ENCODE results near the gene SLC17A9. TPM values are rescaled to one million over a fixed set of nuclear protein-coding genes. Genes with fewer than 3 reads are reported as not detected.

Gene SLC17A9
- total RNA-seq, 2 donors from 2014 or later, result 9.9 to 16.3 TPM

DNA sequence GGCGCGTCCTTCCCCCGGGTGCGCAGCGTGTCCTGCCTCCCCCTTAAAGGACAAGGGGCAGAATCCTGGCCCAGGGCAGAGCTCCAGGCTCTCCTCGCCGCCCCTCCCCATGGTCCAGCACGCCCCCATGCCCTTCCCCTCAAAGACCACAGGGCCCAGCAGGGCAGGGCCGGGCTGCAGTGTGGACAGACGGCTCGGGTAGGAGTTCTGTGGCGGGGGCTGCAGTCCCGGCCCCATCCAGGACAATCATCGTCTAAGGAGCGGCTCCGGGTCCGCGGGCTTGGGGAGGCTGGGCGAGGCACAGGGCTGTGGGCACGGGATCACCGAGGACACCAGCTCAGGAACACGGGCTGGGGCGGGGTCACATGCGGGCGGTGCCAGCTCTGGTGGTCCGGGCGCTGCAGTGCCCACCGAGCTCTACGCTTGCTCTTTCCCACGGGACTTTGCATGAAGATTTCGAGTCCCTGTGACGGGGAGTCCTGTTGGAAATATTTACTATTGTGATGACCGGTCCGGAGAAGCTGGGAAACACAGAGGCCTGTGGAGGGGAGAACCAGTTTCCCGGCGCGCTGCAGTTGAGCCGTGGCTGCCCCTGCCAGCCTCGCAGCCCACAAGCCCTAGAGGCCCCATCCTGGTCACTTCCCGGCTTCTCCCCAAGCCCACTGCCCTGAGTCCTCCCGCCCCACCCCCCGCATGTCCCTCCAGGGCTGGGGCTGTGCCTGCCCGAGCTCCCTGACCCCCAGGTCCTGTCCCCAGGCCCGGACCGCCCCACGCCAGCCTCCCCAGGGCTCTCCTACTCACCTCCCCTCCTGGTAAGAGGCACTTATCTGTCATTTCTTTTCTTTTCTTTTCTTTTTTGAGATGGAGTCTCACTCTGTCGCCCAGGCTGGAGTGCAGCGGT lies 20.6 kb downstream of the SLC17A9 start:
- intact Hi-C loops (cut with DNase I), result loop anchor here in 1 of 2 donors (2.0 kb wide), 1 partner anchor 36 kb away; no protein-coding TSS in a partner anchor
- no peak for DNase-seq (ENCODE audit: low spot score)

DNA sequence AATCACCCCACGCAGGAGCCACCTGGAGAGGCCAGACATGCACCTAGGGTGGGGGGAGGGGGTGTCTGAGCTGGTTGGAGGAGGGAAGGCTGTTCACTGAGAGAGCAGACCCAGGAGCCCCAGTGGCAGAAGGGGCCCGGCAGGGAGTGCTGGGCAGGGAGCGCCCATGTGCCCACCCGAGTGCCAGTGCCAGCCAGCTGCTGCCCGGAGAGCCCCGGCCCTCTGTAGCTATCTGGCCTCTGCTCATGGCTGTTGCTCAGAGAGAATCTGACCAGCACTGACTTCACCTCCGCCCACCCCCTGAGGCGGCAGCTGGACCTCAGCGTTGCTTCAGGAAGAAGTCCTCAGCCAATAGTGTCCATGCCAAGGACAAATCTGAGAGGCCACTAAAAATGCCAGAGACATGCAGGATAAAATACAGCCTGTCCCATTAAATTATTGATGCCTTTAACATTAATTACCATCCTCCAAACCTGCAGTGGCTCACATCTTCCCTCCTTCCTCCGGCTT lies 22.8 kb downstream of the SLC17A9 start:
- intact Hi-C loops (cut with DNase I), result no loop called here
- DNase-seq (ENCODE audit: low spot score), result no peak

DNA sequence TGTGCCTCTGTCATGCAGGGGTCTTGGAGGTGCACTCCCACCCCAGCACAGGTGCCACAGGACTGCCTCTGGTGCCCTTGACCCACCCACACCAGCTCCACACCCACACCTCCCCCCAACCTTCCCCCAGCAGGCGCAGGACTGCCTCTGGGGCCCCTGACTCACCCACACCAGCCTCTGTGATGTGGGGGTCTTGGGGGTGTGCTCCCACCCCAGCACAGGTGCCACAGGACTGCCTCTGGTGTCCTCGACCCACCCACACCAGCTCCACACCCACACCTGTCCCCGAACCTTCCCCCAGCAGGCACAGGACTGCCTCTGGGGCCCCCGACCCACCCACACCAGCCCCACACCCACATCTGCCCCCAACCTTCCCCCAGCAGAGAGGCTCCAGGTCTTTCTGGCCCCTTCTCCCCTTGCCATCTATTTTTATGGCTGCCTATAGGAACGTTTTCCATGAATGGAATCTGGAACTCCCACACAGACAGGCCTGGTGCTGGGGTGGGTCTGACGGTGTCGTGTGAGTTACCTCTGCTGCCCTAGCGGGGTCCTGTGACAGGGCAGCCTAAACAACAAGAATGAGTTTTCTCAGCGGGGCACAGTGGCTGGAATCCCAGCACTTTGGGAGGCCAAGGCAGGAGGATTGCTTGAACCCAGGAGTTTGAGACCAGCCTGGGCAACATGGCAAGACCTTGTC lies 23.5 kb downstream of the SLC17A9 start:
- intact Hi-C loops (cut with DNase I), result no loop called here
- DNase-seq (ENCODE audit: low spot score), result no peak

DNA sequence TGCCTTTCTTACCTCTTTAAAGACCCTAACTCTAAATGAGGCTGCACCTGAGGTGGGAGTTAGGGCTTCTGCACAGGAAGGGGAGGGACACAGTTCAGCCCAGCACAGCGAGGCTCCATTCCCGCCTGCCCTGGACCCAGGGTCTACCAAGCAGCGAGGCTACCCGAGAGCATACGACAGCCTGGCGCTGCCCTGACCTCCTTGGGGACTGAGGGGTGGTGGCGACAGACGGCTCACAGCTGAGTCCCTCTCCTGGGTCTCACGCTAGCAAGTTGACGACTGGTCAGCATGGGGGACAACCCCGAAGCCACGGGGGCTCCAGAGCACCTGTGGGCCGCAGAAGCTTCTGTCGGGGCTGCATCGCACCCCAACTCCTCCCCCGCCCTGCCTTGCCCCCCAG lies 24.4 kb downstream of the SLC17A9 start:
- intact Hi-C loops (cut with DNase I), result no loop called here
- DNase-seq (ENCODE audit: low spot score), result no peak

DNA sequence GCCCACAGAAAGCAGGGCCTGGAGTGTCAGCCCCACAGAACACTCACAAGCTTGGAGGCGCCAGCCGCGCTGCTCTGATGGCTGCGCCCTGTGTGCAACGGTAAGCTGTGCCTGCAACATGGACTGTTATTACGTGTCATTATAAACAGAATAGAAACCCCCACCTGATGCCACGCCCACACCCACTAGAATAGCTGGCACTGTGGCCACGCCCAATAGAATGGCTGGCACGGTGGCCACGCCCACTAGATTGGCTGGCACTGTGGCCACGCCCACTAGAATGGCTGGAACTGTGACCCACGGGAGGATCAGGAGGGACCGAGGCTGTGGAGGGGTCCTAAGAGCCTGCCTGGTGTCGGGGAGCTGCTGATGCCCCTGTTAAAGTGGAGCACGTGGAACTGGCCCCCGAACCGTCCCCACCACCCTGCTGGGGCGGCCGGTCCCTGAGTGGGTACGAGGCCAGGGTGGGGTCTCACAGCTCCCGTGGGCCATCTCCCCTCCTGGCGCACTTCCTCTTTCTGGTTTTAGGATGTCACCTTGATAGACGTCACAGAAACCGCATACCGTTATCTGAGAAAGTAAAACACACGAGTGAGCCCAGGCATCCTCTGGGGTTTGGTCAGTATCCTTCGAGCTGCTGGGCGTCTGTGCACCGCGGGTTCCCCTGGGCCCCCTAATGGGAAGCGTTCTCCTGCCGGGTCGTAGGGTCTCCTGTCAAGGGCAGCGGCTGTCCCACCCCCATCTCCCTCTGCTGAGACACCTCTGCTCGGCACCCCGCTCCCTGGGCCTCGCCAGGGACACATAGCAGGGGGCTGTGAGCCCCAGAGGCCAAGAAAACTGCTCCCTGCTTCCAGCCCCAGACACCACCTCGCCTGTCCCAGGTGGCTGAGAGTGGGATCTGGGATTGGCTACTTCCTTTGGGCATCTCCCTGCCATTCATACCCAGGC lies 25.4 kb downstream of the SLC17A9 start:
- intact Hi-C loops (cut with DNase I), result no loop called here
- no peak for DNase-seq (ENCODE audit: low spot score)

DNA sequence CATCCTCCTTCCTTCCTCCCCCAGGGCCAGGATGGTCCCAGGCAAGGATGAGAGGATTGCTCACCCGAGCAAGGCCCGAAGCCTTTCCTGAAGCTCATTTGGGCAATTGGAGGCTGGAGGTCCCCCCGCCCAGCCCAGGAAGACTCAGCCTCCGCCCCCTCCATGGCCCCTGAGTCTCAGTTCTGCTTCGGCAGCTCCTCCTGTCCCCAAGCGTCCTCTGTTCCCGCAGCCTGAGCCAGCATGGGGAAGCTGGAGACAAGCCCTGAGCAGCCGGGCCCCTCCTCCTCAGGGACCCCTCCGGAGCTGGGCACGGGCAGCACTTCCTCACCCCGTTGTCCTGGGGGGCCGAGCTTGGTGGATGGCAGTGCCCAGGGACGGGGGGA lies 26.0 kb downstream of the SLC17A9 start:
- intact Hi-C loops (cut with DNase I), result no loop called here
- no peak for DNase-seq (ENCODE audit: low spot score)

DNA sequence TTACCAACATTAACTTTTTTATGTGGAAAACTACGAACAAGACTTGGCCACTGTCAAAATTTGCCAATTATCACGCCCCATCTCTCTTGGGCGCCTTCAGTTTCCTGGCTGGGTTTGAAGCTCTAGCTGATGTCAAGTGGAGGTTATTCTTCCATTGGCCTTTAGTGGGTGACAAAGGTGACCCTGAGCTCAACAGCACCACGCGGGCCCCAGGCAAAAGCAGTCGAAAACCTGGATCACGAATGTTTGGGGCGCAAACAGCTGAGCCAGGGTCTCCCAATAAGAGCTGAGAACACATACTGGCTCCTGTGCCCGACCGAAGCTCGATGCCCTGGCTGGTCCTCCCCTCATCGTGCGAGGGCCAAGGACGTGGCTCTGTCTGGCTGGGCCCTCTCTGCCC lies 26.8 kb downstream of the SLC17A9 start:
- intact Hi-C loops (cut with DNase I), result no loop called here
- no peak for DNase-seq (ENCODE audit: low spot score)

DNA sequence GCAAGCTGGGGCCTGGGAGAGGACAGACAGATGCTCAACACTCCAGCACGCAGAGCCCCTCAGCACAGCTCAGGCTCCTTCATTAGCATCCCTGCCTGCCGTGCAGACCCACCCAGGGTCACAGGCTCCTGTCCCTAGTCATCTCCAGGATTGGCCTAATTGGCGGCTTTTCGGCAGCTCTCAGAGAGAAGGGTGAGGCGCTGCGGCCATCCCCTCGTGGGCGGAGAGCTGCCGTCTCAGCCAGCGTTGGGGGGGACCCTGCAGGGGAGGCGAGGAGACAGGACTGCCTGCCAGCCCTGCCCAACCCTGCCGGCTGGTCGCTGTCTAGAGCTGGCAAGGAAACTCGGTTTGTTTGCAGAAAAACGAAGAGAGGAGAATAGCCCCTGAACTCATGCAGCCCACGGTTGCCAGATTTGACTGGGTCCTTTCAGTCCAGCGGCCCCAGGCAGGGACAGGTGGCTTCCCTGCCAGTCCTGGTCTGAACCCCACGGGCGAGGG lies 27.4 kb downstream of the SLC17A9 start:
- DNase-seq (ENCODE audit: low spot score), result no peak
- intact Hi-C loops (cut with DNase I), result no loop called here

DNA sequence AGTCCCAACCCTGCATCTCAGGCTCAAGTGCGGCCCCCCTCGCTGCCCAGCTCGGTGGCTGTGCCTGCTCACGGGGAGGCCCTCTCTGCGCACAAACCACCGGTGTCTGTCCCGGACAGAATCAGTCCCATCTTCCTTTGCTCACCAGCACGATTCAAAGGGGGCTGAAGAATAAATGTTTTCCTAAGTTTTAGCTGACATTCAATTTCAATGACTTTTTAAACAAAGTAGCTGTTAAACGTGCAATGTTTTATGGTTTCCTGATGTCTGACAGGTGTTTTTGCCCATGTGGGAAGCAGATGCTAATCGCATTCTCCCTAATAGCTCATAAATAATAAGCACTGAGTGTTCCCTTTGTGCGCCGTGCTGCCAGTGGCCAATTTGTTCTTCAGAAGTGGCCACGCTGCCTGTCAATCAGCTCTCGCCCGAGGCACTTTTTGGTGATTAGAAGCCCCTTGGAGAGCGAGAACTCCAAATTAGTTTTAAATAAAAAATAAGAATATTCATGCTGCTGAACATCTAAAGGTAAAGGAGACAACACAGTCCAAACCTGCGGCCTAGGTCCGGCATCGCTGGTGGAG lies 28.0 kb downstream of the SLC17A9 start:
- DNase-seq (ENCODE audit: low spot score), result no peak

DNA sequence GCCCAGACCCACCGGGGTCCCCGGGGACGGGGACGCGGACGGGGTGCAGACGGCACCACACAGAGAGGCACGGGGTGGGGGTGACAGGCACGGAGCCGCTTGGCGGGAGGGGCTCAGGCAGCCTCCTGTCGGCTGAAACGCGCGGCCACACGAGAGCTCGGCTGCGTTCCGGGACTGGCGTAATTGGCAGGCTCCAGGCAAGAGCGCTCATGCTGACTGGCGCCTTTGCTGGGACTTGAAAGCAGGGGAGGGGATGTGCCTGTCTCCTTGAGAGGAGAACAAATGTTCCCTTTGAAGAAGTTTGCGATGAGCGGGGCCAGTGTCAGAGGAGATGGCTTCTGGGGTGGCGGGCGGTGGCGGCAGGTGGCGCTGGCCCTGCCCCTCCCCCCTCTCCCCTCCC lies 28.5 kb downstream of the SLC17A9 start:
- intact Hi-C loops (cut with DNase I), result no loop called here
- no peak for DNase-seq (ENCODE audit: low spot score)

More for the DNA sequence above, 28.0 kb downstream of the SLC17A9 start:
- intact Hi-C loops (cut with DNase I), result no loop called here

DNA sequence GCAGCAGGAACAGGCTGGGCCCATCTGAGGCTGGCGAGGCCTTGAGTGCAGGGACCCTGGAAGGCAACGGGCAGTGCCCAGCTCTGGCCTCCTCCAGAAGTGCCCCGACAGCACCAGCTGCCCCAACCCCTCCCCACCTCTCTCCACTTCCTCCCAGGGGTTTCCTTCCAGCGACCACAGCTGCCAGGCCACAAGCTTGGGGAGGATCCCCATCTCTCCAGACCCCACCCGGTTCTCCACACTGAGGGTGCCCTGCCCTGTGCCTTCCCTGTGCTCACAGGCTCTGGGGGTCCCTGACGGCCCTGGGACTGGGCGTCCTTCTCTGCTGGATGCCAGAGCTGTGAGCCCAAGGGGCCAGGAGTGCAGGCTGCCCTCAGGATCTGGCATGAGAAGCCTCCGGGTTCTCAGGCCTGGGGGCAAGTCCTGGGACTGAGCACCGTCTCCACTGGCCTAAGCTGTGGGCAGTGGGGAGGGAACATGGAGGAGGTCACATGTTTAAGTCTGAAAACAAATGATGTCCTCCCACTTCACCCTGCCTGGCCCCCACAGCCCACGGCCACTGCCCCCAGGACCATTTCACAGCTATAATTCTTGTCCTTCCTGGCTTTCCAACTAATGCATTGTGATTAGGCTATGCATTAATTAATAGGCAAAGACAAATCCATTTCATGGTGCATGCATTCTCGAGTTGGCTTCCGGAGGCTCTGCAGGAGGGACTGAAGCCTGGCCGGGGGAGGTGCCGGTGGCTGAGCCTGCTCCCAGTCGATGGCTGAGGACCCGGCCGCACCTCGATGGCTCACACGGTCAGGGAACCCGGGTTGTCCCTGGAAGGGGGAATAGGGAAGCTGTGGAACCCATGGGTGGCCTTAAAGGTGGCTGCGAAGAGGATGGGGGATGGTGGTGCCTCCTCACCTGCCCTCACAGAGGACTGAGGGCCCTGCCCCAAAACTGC lies 29.9 kb downstream of the SLC17A9 start:
- intact Hi-C loops (cut with DNase I), result no loop called here
- no peak for DNase-seq (ENCODE audit: low spot score)

DNA sequence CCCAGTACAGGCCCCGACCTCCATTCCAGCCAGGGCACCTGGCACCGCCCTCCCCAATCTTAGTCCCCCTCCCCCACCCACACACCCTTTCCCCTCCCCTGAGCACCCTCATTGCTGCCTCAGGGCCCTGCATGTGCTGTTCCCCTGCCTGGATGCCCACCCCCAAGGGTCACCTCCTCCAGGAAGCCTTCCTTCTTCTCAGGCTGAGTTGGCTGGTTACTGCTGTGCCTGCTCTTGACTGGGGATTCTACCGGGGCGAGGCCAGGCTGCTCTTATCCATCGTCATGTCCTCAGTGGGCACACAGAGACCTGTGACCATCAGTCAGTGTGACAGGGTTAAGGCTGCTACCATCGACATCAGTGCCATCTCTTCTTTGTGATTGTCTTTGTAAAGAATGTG lies 30.7 kb downstream of the SLC17A9 start:
- intact Hi-C loops (cut with DNase I), result no loop called here
- DNase-seq (ENCODE audit: low spot score), result no peak

DNA sequence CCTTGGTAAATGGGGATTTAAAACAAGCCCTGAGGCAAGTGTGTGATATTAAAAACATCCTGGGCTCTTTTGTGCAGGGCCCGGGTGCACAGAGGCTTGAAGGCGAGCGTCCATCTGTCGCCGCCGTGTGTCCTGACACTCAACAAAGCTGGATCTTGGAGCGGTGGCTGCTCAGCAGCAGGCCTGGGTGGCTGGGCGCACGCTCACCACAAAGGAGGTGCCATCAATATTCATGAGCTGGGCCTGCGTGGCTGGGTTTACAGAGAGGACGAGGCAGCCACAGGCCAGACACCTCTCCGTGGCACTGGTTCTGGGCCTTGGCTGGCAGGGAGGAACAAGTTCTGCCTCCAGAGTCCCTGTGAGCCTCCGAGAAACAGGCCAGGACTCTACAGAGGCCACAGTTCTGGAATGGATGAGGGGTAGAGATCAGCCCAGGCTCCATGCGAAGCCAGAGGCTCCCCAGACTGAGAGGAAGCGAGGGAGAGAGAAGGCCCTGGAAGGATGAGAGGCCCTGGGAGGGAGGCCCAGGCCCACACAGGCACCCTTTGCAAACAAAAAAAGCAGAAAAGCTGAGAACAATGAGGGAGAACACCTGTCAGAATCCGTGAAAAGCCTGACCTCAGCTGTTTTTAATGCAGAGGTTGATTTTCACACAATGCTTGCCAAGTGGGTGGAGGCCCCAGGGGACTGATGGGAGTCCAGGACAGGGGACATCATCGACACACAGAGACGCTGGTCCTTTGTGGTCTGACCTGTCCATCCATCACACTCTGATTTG lies 32.3 kb downstream of the SLC17A9 start:
- intact Hi-C loops (cut with DNase I), result no loop called here
- DNase-seq (ENCODE audit: low spot score), result no peak

DNA sequence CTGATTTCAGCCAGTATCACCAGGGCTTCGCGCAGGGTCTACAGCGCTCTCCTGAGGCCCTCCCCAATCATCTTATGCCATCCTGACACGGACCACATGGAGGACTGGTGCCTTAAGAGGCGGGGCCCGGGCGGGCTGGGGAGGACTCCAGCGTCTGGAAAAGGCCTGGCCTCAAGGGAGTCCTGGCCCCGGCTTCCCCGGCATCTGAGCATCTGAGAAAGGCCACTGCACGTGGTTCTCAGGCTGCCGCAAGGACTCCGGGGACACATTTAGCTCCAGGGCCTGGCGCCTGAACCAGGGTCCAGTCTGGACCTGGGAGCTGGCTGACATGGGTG lies 32.9 kb downstream of the SLC17A9 start:
- DNase-seq (ENCODE audit: low spot score), result no peak
- intact Hi-C loops (cut with DNase I), result no loop called here

DNA sequence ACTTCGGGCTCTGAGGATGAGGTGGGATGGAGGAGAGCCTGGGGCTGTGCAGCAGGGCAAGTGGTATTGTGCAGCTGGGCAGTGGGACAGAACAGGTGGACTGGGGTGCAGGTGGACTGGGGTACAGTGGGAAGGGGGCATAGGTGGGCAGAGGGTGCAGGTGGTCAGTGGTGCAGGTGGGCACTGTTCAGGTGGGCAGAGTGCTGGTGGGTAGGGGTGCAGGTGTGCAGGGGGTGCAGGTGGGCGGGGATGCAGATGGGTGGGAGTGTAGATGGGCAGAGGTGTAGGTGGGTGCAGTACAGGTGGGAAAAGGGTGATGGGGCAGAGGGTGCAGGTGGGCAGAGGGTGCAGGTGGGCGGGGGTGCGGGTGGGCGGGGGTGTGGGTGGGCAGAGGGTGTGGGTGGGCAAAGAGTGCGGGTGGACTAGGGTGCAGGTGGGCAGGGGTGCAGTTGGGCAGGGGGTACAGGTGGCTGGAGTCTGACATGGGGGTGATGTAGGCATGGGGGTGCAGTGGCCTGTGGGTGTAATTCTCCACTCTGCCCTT lies 33.8 kb downstream of the SLC17A9 start:
- intact Hi-C loops (cut with DNase I), result no loop called here

DNA sequence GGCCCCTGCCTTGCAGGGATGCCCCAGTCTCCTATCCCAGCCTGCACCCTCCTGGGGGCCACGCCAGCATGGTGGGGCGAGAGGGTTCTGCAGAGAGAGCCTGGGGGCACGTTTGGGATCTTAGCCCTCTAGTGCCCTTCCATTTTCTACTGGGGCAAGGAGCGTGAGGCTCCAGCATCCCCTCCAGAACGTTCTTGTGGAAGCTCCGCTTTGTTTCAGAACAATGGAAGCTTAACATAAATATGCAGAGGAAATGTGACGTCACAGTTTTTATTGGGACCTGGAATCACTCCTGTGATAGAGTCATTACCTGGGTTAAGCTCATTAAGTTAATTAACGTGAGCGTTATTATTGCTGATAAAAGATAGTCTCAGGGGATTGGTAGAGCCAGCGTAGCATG lies 34.6 kb downstream of the SLC17A9 start:
- intact Hi-C loops (cut with DNase I), result no loop called here
- no peak for DNase-seq (ENCODE audit: low spot score)

More for the DNA sequence above, 33.8 kb downstream of the SLC17A9 start:
- DNase-seq (ENCODE audit: low spot score), result no peak

DNA sequence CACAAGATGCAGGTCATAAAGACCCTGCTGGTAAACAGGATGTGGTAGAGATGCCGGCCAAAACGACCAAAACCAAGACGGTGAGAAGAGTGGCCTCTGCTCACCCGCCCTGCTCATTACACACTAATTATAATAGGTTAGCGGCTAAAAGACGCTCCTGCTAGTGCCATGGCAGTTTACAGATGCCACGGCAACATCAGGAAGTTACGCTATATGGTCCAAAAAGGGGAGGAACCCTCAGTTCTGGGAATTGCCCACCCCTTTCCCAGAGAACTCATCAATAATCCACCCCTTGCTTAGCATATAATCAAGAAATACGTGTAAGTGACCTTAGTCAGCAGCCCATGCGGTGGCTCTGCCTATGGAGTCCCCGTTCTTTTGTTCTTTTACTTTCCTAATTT lies 36.7 kb downstream of the SLC17A9 start:
- no peak for DNase-seq (ENCODE audit: low spot score)
- intact Hi-C loops (cut with DNase I), result no loop called here
